ENCODE data around the gene STX1A. TPM values are rescaled to one million over a fixed set of nuclear protein-coding genes. Genes with fewer than 3 reads are reported as not detected.

Gene STX1A
- total RNA-seq (2014; rRNA removed; shearing (Covaris generic)) (5.3 and 11.3 TPM in 2 replicates), total RNA-seq (2022) (5.7 TPM in 2 replicates), Bru-seq, nascent RNA (percentile 38 among the genes with signal in this experiment), BruChase-seq, experiment 1, labeled RNA remaining after a 6-hour chase (percentile 44 among the genes with signal in this experiment), BruChase-seq, experiment 2, labeled RNA remaining after a 2-hour chase (percentile 41 among the genes with signal in this experiment)
- long read RNA-seq, partial matches to known transcripts = 1 of 5 reads
- long read RNA-seq, other reads (novel, unspliced or antisense) = 4 of 5 reads

DNA sequence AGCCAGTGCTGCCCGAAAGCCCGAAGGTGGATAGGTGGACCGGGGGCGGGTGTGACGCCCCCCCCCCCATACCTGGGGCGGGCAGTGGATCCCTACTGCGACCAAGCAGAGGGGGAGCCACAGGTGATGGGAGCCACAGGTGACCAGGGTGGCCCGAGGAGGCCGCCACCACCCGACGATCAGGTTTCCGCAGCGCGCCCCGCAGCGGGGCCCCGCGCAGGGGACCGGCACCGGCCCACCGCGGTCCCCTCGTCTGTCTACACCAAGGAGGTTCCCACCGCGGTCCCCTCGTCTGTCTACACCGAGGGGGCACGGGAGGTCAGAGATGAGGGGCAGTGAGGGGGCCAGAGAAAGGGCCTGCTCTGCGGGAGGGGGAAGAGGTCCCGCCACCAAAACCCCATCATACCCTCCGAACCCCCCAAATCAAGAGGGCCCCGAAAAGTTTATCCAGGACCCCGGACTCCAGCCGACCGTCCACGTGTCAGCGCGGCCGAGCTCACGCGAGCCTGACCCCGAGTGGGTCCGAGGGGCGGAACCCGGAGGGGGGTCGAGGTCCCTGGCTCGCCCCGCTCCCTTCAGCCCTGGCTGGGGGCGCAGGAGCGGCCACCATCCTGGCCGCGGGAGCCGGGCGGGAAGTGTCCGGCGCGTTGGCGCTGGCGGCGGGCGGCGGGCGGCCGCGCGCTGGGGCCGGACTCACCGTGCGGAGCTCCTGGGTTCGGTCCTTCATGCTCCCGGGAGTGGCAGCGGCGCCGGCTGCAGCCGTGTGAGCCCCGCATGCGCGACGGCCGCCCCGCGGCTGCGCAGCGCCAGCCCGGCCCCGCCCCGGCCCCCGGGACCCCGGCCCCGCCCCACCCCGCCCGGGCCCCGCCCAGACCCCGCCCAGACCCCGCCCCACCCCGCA is at the start of gene STX1A:
STX1A (minus strand) TSS at position 765 of the 901 bp plus-strand sequence; CDS start at position 727, 38 bp downstream.
- Histone ChIP-seq H3K9me3 (ENCODE audit: low read length) (no peaks in the 10 kb centered on the region), H3K79me2 (ENCODE audit: insufficient read depth, low read depth, low read length) (no peaks in the 10 kb centered on the region), H3K4me2 (ENCODE audit: low read length) (peak within 1 kb of the TSS; percentile 100), H4K20me1 (ENCODE audit: insufficient read depth, low read length) (no peaks in the 10 kb centered on the region), H3K4me3 (ENCODE audit: low read depth, low read length, poor library complexity, severe bottlenecking) (peak within 1 kb of the TSS; percentile 95), H3K27ac (ENCODE audit: low read depth, low read length, poor library complexity, severe bottlenecking) (no peak within 1 kb of the TSS), H3K36me3 (ENCODE audit: insufficient read depth, low read length) (no peaks in the 10 kb centered on the region), H3K9me2 (ENCODE audit: insufficient read depth, low read length) (no peaks in the 10 kb centered on the region), H2AFZ (ENCODE audit: low read length) (peak within 1 kb of the TSS; percentile 98), H3K4me1 (ENCODE audit: insufficient read depth, low read length, poor library complexity, severe bottlenecking) (peaks cover 28% of the 10 kb centered on the region)
- CTCF ChIA-PET (ENCODE audit: unreplicated experiment) = interaction anchor here (1.4 kb wide), 1 partner anchor 112 kb away, joined by 4 read pairs; no protein-coding TSS in a partner anchor
- no TSS peak for BruUV-seq (replicated peaks)
- peak; percentile 83 for DNase-seq (ENCODE audit: low spot score)
- TF ChIP-seq, protein P1, sequence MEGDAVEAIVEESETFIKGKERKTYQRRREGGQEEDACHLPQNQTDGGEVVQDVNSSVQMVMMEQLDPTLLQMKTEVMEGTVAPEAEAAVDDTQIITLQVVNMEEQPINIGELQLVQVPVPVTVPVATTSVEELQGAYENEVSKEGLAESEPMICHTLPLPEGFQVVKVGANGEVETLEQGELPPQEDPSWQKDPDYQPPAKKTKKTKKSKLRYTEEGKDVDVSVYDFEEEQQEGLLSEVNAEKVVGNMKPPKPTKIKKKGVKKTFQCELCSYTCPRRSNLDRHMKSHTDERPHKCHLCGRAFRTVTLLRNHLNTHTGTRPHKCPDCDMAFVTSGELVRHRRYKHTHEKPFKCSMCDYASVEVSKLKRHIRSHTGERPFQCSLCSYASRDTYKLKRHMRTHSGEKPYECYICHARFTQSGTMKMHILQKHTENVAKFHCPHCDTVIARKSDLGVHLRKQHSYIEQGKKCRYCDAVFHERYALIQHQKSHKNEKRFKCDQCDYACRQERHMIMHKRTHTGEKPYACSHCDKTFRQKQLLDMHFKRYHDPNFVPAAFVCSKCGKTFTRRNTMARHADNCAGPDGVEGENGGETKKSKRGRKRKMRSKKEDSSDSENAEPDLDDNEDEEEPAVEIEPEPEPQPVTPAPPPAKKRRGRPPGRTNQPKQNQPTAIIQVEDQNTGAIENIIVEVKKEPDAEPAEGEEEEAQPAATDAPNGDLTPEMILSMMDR (conservative IDR thresholded peaks at IDR 0.05; ENCODE audit: low read length) = no peak
- TF ChIP-seq EZH2phosphoT487 (IDR thresholded peaks at IDR 0.05; ENCODE audit: borderline replicate concordance, low read depth, low read length) = no peak
- POLR2A ChIA-PET = interaction anchor here (0.5 to 1.0 kb wide), 2 partner anchors 10 to 137 kb away, joined by 3 to 4 read pairs; no protein-coding TSS in a partner anchor
- intact Hi-C loops (cut with micrococcal nuclease; ENCODE audit: unreplicated experiment) = no loop called here

DNA sequence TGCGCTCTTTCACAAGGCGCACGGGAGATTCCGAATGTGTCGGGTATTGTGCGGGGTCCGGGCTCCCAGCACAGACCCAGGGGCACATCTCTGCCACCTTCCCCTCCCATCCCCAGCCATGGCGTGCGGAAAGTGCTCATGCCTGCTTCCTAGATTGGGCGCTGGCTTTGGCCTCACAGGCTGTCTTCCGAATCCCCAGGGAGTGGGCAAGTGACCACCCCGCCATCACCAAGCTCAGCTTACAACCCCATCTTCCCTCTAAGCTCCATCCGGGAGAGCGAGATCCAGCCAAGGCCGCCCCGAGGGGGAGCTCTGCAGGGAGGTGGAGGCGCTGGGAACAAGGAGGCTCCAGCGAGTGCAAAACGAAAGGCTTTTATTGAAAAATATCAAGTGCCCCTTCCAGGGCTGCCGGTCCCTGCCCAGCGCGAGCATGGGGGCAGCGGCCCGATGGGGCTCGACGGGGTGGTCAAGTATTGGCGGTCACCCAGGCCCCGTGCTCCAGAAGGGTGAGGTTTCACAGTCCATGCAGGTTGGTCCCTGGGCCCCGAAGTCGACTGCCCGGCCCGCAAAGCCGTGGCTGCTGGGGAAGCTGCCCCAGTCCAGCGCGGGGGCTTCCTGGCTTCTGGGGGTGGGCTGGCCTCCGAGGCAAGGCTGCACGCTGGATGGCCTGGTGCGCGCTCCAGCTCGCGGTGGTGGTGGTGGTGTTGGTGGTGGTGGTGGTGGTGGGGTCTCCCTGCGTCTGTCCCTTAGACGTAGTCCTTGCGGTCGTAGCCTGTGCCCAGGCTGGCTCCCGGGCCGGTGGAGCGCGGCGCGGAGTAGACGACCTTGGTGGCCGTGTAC is 49.4 kb upstream of the STX1A start:
- BruUV-seq (replicated peaks) = no TSS peak
- H3K79me2 ChIP-seq (ENCODE audit: insufficient read depth, low read depth, low read length) = no peaks in the 10 kb centered on the region
- peaks cover 3% of the 10 kb centered on the region for H3K4me1 ChIP-seq (ENCODE audit: insufficient read depth, low read length, poor library complexity, severe bottlenecking)
- intact Hi-C loops (cut with micrococcal nuclease; ENCODE audit: unreplicated experiment) = no loop called here
- H2AFZ ChIP-seq (ENCODE audit: low read length) = no peak overlapping the region
- DNase-seq (ENCODE audit: low spot score) = no peak
- ChIA-PET CTCF (ENCODE audit: unreplicated experiment) (no interaction called here), POLR2A (no interaction called here)
- H3K4me2 ChIP-seq (ENCODE audit: low read length) = no peak overlapping the region
- no peaks in the 10 kb centered on the region for H3K9me2 ChIP-seq (ENCODE audit: insufficient read depth, low read length)
- no peaks in the 10 kb centered on the region for H4K20me1 ChIP-seq (ENCODE audit: insufficient read depth, low read length)
- TF ChIP-seq EZH2phosphoT487 (IDR thresholded peaks at IDR 0.05; ENCODE audit: borderline replicate concordance, low read depth, low read length) = no peak
- TF ChIP-seq, protein P1 (conservative IDR thresholded peaks at IDR 0.05; ENCODE audit: low read length) = no peak
- no peak overlapping the region for H3K4me3 ChIP-seq (ENCODE audit: low read depth, low read length, poor library complexity, severe bottlenecking)
- H3K27ac ChIP-seq (ENCODE audit: low read depth, low read length, poor library complexity, severe bottlenecking) = no peak overlapping the region
- H3K36me3 ChIP-seq (ENCODE audit: insufficient read depth, low read length) = no peaks in the 10 kb centered on the region
- H3K9me3 ChIP-seq (ENCODE audit: low read length) = no peaks in the 10 kb centered on the region

Data from OCI-LY7 (cell line).